ENCODE data around the gene BCL2L12. TPM values are rescaled to one million over a fixed set of nuclear protein-coding genes. Genes with fewer than 3 reads are reported as not detected.
A peak's percentile ranks its signal among the peaks of the same experiment; 100 is the strongest.
"Not testable (repeated sequence)": the region's sequence is repeated elsewhere in the genome, so short reads cannot be mapped to it uniquely, and the experiment has no call there.

The BCL2L12 gene
- total RNA-seq, 2 experiments from 2014 or later = 63.4 to 64.6 TPM

DNA sequence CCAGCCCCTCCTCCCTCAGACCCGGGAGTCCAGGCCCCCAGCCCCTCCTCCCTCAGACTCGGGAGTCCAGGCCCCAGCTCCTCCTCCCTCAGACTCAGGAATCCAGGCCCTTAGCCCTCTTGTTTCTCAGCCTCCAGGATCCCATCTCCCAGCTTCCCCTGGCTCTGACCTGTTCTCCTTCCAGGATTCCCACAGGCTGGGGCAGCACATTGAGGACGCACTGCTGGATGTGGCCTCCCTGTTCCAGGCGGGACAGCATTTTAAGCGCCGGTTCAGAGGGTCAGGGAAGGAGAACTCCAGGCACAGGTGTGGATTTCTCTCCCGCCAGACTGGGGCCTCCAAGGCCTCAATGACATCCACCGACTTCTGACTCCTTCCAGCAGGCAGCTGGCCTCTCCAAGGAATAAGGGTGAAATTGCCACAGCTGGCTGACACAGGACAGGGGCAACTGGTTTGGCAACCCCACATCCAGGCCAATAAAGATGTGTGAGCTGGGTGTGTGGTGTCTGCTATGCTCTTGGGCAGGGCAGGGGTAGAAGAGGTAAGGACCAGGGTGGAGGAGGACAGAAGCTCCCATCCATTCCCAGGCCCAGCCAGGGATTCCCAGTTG, 47.6 kb downstream of the BCL2L12 start:
- H3K27me3 Mint-ChIP-seq = no peaks in the 10 kb centered on the region
- H3K27ac Mint-ChIP-seq = no peak overlapping the region
- DNase-seq (no peak), ATAC-seq (no peak)
- H3K9me3 Mint-ChIP-seq = no peaks in the 10 kb centered on the region
- intact Hi-C loops (cut with micrococcal nuclease) = no loop called here
- no peak overlapping the region for H3K4me3 Mint-ChIP-seq
- POLR2A ChIA-PET = interaction anchor here (1.1 kb wide), 1 partner anchor 96 kb away, joined by 3 read pairs; no protein-coding TSS in a partner anchor
- H3K4me1 Mint-ChIP-seq (ENCODE audit: low read depth) = peaks cover 8% of the 10 kb centered on the region
- TF ChIP-seq, protein P1, sequence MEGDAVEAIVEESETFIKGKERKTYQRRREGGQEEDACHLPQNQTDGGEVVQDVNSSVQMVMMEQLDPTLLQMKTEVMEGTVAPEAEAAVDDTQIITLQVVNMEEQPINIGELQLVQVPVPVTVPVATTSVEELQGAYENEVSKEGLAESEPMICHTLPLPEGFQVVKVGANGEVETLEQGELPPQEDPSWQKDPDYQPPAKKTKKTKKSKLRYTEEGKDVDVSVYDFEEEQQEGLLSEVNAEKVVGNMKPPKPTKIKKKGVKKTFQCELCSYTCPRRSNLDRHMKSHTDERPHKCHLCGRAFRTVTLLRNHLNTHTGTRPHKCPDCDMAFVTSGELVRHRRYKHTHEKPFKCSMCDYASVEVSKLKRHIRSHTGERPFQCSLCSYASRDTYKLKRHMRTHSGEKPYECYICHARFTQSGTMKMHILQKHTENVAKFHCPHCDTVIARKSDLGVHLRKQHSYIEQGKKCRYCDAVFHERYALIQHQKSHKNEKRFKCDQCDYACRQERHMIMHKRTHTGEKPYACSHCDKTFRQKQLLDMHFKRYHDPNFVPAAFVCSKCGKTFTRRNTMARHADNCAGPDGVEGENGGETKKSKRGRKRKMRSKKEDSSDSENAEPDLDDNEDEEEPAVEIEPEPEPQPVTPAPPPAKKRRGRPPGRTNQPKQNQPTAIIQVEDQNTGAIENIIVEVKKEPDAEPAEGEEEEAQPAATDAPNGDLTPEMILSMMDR (IDR thresholded peaks at IDR 0.05) = no peak
- no peaks in the 10 kb centered on the region for H3K36me3 Mint-ChIP-seq (ENCODE audit: low read depth)
- CTCF ChIA-PET = interaction anchor here (0.8 kb wide), 1 partner anchor 32 kb away, joined by 3 read pairs; no protein-coding TSS in a partner anchor

DNA sequence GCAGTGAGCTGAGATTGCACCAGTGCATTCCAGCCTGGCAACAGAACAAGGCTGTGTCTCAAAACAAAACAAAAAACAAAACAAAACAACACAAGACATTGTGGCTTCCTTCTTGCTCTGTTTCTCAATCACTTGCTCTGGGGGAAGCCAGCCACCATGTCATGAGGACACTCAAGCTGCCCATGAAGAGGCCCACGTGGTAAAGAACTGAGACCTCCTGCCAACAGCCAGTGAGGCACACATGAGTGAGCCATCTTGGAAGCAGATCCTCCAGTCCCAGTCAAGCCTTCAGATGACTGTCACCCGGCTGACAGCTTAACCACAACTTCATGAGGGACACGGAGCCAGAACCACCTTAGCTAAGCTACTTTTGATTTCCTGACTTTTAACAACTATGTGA, 50.4 kb downstream of the BCL2L12 start:
- peak overlapping the region; percentile 24 for H3K27ac Mint-ChIP-seq
- H3K27me3 Mint-ChIP-seq = no peaks in the 10 kb centered on the region
- H3K9me3 Mint-ChIP-seq = no peaks in the 10 kb centered on the region
- ChIA-PET POLR2A (no interaction called here), CTCF (interaction anchor here (0.9 to 2.3 kb wide), 5 partner anchors 13 to 134 kb away, joined by 3 to 11 read pairs (median 6); no protein-coding TSS in a partner anchor)
- no peaks in the 10 kb centered on the region for H3K36me3 Mint-ChIP-seq (ENCODE audit: low read depth)
- intact Hi-C loops (cut with micrococcal nuclease) = no loop called here
- DNase-seq (no peak), ATAC-seq (no peak)
- H3K4me3 Mint-ChIP-seq = no peak overlapping the region
- TF ChIP-seq, protein P1 (IDR thresholded peaks at IDR 0.05) = no peak
- peaks cover 8% of the 10 kb centered on the region for H3K4me1 Mint-ChIP-seq (ENCODE audit: low read depth)

DNA sequence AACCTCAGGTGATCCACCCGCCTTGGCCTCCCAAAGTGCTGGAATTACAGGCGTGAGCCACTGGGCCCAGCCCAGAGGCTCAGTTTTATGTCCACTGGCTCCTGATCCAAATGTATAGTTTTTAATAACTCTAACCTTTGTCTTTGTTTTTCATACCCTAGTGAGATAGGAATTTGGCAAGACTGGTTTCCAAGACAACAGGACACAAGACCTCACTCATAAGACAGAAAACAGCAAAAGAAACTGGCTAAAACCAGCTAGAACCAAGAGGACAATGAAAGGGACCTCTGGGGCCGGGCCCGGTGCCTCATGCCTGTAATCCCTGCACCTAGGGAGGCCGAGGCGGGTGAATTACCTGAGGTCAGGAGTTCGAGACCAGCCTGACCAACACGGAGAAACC, 52.8 kb downstream of the BCL2L12 start:
- ChIA-PET POLR2A (interaction anchor here (0.8 kb wide), 1 partner anchor 87 kb away, joined by 3 read pairs; no protein-coding TSS in a partner anchor), CTCF (interaction anchor here (0.9 to 2.3 kb wide), 12 partner anchors 12 to 107 kb away, joined by 3 to 12 read pairs (median 6); partner anchors contain the start of gene AP2A1)
- no peak for ATAC-seq
- H3K4me1 Mint-ChIP-seq (ENCODE audit: low read depth) = peaks cover 8% of the 10 kb centered on the region
- no peak for DNase-seq
- peak overlapping the region; percentile 42 for H3K27ac Mint-ChIP-seq
- H3K9me3 Mint-ChIP-seq = no peaks in the 10 kb centered on the region
- H3K27me3 Mint-ChIP-seq = no peaks in the 10 kb centered on the region
- peak overlapping the region; percentile 29 for H3K4me3 Mint-ChIP-seq
- intact Hi-C loops (cut with micrococcal nuclease) = no loop called here
- TF ChIP-seq, protein P1 (IDR thresholded peaks at IDR 0.05) = no peak
- H3K36me3 Mint-ChIP-seq (ENCODE audit: low read depth) = no peaks in the 10 kb centered on the region

DNA sequence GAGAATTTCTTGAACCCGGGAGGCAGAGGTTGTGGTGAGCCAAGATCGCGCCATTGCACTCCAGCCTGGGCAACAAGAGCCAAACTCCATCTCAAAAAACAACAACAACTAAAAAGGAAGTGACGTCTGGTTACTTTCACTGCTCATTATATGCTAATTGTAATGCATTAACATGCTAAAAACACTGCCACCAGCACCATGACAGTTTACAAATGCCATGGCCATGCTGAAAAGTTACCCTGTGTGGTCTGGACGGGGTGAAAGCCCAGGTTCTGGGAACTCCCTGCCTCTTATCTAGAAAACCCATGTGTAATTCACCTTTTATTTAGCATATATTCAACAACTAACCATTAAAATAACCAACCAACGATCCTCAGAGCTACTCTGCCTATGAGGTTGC, 53.3 kb downstream of the BCL2L12 start:
- no peak for ATAC-seq
- no peaks in the 10 kb centered on the region for H3K36me3 Mint-ChIP-seq (ENCODE audit: low read depth)
- peaks cover 8% of the 10 kb centered on the region for H3K4me1 Mint-ChIP-seq (ENCODE audit: low read depth)
- DNase-seq = no peak
- ChIA-PET POLR2A (no interaction called here), CTCF (interaction anchor here (1.5 kb wide), 1 partner anchor 50 kb away, joined by 5 read pairs; no protein-coding TSS in a partner anchor)
- TF ChIP-seq, protein P1 (IDR thresholded peaks at IDR 0.05) = no peak
- no peak overlapping the region for H3K4me3 Mint-ChIP-seq
- intact Hi-C loops (cut with micrococcal nuclease) = no loop called here
- no peak overlapping the region for H3K27ac Mint-ChIP-seq
- H3K27me3 Mint-ChIP-seq = no peaks in the 10 kb centered on the region
- no peaks in the 10 kb centered on the region for H3K9me3 Mint-ChIP-seq

DNA sequence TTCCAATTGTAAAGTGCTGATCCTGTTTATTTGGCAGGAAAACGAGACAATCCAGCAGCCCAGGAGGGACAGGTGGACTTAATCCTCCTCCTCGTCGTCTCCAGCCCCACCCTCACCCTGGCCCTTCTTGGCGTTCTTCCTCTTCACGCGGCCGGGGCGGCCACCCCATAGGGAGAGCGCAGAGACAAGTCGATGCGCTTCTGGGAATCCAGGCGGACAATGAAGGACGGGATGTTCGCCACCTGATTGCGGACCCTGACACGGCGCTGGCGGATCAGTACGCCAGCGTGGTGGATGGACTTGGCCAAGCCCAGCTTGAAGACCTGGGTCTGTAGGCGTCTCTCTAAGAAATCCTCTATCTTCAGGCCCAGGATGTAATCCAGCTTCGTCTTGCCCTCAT, 53.7 kb downstream of the BCL2L12 start:
- H3K27me3 Mint-ChIP-seq; intact Hi-C loops (cut with micrococcal nuclease); H3K27ac Mint-ChIP-seq; CTCF ChIA-PET; POLR2A ChIA-PET; DNase-seq; H3K36me3 Mint-ChIP-seq (ENCODE audit: low read depth); H3K9me3 Mint-ChIP-seq; ATAC-seq; H3K4me1 Mint-ChIP-seq (ENCODE audit: low read depth): not testable (repeated sequence)
- H3K4me3 Mint-ChIP-seq = peak overlapping the region; percentile 7

Small RNA genes lying within 50 kb of the gene (microRNA-seq; reads per million reads assigned to microRNA genes)
- 2.1 reads per million for gene MIR5088 (ENCODE audit: borderline microRNAs expressed, borderline replicate concordance)

Other genes starting within 250 kb of the BCL2L12 start
- gene PTH2, start 242.5 kb upstream of the BCL2L12 start, total RNA-seq = not detected
- gene GFY, start 240.5 kb upstream of the BCL2L12 start, total RNA-seq = not detected
- gene SLC17A7, start 224.4 kb upstream of the BCL2L12 start, total RNA-seq = under 1 TPM in 1 of 2 experiments, not detected in 1; 0.23 TPM
- gene PIH1D1, start 214.1 kb upstream of the BCL2L12 start, total RNA-seq = 100 to 1,000 TPM; 124 to 126 TPM
- 10 to 100 TPM; 24.6 to 24.8 TPM for gene ALDH16A1, start 212.7 kb upstream of the BCL2L12 start, total RNA-seq
- gene FLT3LG, start 191.7 kb upstream of the BCL2L12 start, total RNA-seq = 10 to 100 TPM; 57.7 to 61.2 TPM
- 1,000 to 10,000 TPM; 4,285 to 4,329 TPM for gene RPL13A, start 178.3 kb upstream of the BCL2L12 start, total RNA-seq
- 1,000 to 10,000 TPM; 3,251 to 3,427 TPM for gene RPS11, start 169.5 kb upstream of the BCL2L12 start, total RNA-seq
- gene FCGRT, start 153.3 kb upstream of the BCL2L12 start, total RNA-seq = 10 to 100 TPM; 13.1 to 13.6 TPM
- gene RCN3, start 137.9 kb upstream of the BCL2L12 start, total RNA-seq = 1 to 10 TPM; 4.2 to 5.9 TPM
- 10 to 100 TPM; 75.6 to 79.4 TPM for gene NOSIP, start 85.4 kb upstream of the BCL2L12 start, total RNA-seq
- gene PRRG2, start 84.6 kb upstream of the BCL2L12 start, total RNA-seq = 1 to 10 TPM; 1.5 TPM
- gene PRR12, start 74.8 kb upstream of the BCL2L12 start, total RNA-seq = 10 to 100 TPM; 16.0 to 17.8 TPM
- gene RRAS, start 25.8 kb upstream of the BCL2L12 start, total RNA-seq = 1 to 10 TPM; 6.3 to 7.1 TPM
- 10 to 100 TPM; 54.5 to 57.2 TPM for gene SCAF1, start 23.7 kb upstream of the BCL2L12 start, total RNA-seq
- 100 to 1,000 TPM in 1 of 2 experiments, 10 to 100 TPM in 1; 90.8 to 108 TPM for gene IRF3, start 76 bp upstream of the BCL2L12 start, total RNA-seq
- 100 to 1,000 TPM; 419 to 437 TPM for gene PRMT1, start 11.3 kb downstream of the BCL2L12 start, total RNA-seq
- gene ADM5, start 23.7 kb downstream of the BCL2L12 start, total RNA-seq = 1 to 10 TPM; 5.2 to 6.2 TPM
- gene CPT1C, start 25.2 kb downstream of the BCL2L12 start, total RNA-seq = 1 to 10 TPM in 1 of 2 experiments, under 1 TPM in 1; 0.69 to 1.0 TPM
- gene TSKS, start 97.4 kb downstream of the BCL2L12 start, total RNA-seq = under 1 TPM; 0.50 to 0.81 TPM
- gene AP2A1, start 101.1 kb downstream of the BCL2L12 start, total RNA-seq = 10 to 100 TPM; 83.4 to 84.5 TPM
- 10 to 100 TPM; 23.5 to 24.1 TPM for gene FUZ, start 147.4 kb downstream of the BCL2L12 start, total RNA-seq
- 10 to 100 TPM; 35.7 to 38.7 TPM for gene MED25, start 152.4 kb downstream of the BCL2L12 start, total RNA-seq
- 10 to 100 TPM; 87.4 to 88.5 TPM for gene PTOV1, start 185.2 kb downstream of the BCL2L12 start, total RNA-seq
- gene PNKP, start 201.6 kb downstream of the BCL2L12 start, total RNA-seq = 10 to 100 TPM; 58.8 to 65.9 TPM
- 10 to 100 TPM; 17.5 to 19.5 TPM for gene AKT1S1, start 211.4 kb downstream of the BCL2L12 start, total RNA-seq
- gene TBC1D17, start 211.8 kb downstream of the BCL2L12 start, total RNA-seq = 10 to 100 TPM; 26.6 to 26.8 TPM
- gene IL4I1, start 231.0 kb downstream of the BCL2L12 start, total RNA-seq = 10 to 100 TPM; 16.1 to 16.2 TPM